8988T (cell line): ENCODE measurements around the gene LYVE1.
"Not testable (repeated sequence)": the region's sequence is repeated elsewhere in the genome, so short reads cannot be mapped to it uniquely, and the experiment has no call there.

Experiments
- DNase-seq: peaks from one replicate; pipeline ENCODE4 v3.0.0; 2011

LYVE1 gene

GRCh38 chr11:10568486-10568941, at the start of gene LYVE1:
LYVE1 (minus strand) TSS chr11:10568665; CDS start chr11:10568532, 133 bp downstream.
- DNase-seq, result no peak

DNA sequence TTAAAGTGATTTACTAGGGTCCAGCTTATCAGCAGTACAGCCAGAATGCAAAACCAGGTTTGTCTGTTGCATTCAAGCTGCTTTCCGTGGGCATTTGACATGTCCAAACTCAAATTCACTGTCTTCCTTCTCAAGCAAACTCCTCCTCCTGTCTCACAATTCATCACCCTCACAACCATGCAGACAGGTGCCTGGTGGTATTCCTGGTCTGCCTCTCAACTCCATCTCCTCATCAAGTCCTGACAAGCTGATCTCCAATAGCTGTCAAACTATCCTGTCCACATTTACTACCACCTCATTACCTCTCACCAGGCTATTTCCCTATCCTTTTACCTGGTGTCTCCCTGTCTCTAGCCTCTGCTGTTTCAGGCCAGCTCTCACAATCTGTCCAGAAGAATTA, 49.1 kb upstream of the LYVE1 start:
- DNase-seq, result no peak

DNA sequence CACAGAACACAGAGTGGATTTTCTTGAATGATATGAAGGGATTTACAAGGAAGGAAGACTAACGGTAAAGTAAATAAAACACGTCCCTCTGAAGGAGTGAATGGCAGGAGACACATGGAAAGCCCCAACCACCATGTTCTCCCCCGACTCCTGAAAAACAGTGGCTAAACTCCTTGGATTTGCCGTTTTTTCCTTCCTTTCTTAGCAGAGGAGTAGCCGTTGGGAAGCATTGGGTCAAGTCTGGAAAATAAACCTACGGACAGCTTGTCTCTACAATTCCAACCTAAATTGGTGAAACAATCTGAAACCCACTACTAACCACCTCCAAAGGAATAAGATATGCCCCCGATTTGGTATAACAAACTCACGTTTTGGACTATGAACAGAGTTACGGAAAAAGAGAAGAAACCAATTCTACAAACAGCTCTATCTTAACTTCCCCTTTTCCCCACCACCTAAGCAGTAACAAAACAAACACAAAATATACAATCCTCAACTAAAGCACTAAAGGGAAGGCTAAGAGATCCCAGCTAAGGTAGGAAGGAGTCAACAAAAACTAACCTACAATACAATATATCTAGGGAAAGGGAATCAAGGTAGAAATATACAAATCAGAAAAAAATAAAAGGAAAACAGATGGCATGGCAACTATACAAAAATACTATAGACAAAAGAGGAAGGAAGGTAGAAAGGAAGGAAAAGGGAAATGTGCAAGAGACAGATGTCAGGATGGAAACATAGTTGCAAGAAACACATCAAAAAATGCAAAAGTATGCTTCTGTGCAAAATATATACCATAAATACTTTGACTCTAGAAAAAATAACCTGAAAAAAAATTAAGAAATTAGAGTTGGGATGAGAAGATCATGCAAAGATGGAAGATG, 43.8 kb upstream of the LYVE1 start:
- DNase-seq, result no peak

DNA sequence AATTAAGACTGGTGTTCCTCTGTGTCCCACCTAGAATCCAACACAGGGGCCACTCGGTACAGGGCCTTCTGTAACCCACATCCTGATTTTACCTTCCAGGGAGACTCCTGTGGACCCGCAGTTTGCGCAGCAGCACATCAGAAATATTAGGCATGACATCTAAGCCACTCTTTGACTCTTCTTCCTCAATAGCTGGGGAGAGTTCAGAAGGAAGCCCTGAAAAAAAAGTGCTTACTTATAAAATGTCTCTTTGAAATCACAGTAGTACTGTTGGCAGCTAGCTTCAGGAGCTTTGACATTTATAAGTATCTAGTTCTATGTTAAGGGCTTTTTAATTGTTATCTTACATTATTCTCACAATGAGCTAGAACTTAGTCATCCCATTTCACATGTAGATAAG, 41.2 kb upstream of the LYVE1 start:
- no peak for DNase-seq

DNA sequence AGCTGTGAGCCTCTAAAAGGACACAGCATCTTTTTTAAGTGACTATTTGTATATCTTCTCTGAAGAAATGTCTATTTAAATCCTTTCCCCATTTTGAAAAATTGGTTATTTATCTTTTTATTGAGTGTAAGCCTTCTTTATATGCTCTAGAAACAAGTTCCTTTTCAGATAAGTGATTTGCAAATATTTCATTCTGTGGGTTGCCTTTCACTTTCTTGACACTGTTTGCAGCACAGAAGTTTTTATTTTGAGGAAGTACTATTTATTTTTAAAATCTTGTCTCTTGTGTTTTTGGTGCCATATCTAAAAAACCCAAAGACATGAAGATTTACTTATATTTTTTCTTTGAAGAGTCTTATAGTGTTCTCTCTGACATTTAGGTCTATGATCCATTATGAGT, 40.1 kb upstream of the LYVE1 start:
- DNase-seq, result no peak

DNA sequence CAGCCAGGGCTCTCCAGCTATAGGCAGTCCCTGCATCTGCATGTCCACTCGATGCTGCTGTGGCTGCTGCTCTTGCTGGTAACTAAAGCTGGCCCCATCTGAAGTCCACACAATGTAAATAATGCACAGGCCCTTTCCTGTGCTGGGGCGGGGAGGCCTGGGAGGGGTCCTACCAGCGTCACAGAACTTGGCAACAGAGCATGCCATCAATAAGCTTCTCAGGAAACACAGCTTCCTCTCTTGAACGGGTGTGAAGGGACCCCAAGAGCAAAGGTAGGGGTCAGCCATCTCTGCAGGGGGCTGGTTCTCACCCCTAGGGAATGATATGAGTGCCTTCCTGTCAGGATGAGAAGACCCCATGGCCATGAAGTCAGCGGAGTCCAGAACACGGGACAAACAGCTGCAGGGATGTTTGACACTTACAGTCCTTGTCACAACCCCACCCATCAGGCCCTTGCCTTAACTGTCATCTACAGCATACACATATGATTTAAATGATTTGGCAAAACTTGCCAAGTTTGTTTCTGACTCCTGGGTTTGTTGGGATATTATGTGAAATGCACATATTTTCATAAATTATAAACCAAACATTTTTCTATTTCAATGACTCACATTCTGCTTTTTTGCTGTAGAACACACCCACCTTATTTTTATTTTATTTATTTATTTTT, 39.1 kb upstream of the LYVE1 start:
- no peak for DNase-seq

- no peak for DNase-seq
Measured at GRCh38 chr11:10606536-10607208, 38.2 kb upstream of the LYVE1 start.

DNA sequence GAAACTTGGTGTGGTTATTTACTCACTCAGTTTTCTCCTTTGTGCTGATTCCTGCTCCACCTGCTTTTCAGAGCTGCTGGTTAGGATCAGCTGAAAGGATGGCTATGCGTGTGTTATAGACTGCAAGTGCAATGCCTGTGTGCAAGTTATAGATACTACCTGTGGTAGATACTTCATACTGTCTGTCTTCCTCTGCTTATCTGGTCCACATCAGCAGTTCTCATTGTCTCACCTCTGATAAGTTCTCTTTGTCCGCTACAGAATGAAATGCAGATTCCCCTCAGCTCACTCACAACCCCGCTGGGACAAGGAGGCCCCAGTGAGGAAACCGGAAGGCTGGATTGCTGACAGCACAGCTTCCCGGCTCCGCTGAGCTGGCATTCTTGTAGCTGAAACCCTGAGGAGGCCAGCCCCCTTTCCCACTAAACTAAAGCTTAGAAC, 37.5 kb upstream of the LYVE1 start:
- no peak for DNase-seq

DNA sequence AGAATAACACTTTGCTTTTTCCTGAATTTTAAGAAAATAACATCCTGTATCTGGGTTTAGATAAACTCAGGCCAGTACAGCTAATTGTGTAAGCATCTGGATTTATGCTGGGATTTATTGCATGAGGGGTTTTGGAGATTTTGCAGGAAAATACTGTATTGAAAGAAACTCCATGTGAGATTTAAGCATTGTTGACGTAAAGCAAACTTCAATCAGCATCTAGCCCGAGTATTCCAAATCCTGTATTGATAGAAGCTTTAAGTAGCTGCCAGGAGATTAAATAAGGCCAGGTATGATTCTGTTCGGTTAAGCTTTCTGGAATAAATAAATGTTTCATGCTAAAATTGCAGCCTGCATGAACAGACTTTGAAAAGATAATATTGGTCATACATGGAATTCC, 36.3 kb upstream of the LYVE1 start:
- no peak for DNase-seq

- DNase-seq, result no peak
Measured at GRCh38 chr11:10604340-10604748, 35.9 kb upstream of the LYVE1 start.

DNA sequence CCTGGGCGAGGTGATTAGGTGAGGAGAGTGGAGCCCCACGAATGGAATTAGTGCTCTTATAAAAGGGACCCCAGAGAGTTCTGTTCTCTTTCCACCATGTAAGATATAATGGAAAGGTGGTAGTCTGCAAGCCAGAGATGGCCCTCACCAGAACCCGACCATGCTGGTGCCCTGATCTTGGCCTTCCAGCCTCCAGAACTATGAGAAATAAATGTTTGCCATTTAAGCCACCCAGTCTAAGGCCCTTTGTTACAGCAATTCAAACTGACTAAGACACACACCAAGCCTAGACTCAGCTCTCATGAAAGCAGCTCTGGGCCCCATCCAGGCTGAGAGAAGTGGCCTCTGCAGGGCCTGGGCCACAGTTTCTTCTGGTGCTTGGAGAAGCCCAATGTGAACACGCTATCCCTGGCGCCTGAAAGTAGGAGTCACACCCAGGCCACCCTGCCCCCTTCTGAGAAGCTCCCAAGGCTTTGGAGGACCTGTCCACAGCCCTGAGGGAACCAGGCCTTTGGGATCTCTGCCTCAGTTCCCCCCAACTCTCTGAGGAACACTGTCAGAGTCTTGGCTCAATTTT, 35.3 kb upstream of the LYVE1 start:
- DNase-seq, result no peak

- DNase-seq, result no peak
Measured at GRCh38 chr11:10602945-10603344, 34.5 kb upstream of the LYVE1 start.

DNA sequence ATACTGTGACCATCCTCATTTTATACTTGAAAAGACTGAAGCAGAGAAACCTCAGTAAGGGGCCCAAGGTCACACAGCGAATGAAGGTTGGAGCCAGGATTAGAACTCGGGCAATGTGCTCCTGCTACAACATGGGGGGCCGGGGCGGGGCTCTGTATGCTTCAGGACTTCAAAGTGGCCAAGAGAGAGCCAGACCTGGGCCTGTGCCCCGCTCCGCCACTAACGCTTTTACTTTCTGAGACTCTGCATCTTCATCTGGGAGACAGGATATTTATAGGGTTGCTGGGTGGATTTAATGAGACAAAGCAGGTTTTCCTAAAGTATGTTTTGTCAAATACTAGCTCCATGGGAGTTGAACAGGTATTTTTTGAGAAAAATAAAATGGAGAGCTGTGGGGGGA, 33.9 kb upstream of the LYVE1 start:
- no peak for DNase-seq

DNA sequence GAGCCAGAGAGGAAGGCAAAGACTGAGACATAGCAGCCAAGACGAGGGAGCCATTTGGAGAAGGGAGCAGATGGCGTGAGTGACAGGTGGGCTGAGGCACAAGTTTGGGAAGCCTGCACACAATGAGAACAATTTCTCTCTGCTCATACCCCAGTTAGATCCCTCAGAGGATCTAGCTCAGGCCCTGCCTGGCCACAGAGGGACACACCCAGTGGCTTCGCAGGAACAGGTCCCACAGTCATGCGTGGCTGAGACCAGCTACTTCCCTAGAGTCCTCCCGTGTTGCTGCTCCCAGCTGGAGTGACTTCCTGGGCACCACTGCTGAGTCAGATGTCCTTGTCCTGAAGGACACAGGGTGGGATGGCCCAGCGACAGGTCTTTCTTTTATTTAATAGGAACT, 33.4 kb upstream of the LYVE1 start:
- DNase-seq, result no peak

DNA sequence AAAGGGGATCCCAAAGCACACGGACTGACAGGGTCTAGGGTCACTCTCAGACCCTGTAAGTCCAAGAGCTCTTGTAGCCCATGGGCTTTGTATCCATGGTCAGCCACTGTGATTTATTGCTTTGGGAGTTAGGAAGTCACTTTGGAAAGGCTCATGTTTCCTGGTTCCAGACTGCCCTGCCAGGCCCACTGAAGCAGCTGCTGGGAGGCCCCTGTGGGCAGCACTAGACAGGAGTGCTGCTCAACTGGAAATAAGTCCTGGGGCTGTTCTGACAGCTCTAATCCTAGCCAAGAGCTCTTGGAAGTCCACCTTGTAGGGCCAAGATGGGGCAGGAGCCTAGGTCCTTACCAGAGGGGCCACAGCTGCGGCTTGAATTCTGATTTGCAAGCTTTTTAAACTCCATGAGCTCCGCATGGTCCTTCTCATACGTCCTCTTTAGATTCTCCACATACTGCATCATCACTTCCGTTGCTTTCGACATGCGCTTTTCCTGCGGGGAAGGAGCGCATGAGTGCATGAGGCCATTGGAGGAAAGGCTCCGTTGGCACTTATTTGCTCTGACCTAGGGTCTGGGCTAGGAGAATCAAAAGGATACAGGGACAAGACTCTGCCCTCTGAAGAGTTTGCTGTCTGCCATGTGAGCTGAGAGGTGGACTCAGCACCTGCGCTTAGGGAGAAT, 32.2 kb upstream of the LYVE1 start:
- DNase-seq, result no peak

- DNase-seq, result no peak
Measured at GRCh38 chr11:10599388-10600175, 31.1 kb upstream of the LYVE1 start.

DNA sequence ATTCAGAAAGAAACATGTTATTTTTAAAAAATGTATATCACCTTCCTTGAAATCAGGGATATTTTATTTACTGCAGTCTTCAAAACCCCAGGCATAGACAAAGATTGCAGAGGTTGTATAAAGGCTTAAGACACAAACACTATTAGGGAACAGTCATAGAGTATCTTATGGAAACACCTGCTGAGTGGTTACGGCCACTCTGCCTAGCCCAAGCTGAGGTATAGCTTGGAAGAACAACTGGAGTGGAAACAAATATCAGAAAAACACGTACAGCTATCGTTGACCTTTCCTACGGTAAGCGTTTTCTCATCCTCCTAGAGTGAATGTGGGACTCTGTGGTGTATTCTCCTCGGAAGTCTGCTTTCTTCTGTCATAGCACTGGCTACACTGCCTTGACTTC, 30.4 kb upstream of the LYVE1 start:
- no peak for DNase-seq

- DNase-seq, result no peak
Measured at GRCh38 chr11:10597877-10598351, 29.4 kb upstream of the LYVE1 start.

- not testable (repeated sequence) for DNase-seq
Measured at GRCh38 chr11:10595840-10596239, 27.4 kb upstream of the LYVE1 start.

DNA sequence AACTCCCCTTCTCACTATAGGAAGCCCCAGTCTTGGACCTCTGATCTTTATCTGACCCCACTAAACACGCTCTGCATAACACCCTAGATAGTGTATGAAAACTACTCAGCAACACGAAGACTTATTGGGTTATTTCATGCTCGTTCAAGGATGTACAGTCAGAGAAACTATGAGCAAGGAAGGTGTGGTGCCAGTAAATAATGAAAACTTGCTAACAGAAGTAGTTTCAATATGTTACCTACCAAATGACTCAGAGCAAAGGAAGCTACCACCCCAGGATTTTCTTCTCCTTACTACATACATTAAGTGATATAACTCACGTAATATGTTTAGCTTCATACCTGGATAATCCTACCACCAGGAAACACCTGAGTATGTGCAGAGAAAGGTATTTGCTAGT, 25.9 kb upstream of the LYVE1 start:
- DNase-seq, result no peak

DNA sequence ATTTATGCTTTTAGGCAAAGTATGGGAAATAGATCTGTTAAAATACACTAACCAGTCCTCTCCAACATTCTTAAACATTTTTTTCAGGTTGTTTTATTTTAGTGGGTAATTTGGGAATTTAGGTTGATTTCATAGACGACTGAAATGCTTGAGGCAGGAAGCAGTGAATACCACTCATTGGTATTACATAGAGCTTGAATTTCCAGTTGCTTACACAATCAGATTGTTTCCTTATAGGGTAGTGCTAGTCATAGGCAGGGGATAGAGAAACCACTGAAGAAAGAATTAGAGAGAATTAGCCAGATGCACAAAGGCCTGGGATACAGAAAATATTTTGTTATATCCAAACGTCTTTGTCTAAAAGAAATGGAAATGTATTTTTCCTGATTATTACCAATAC, 23.9 kb upstream of the LYVE1 start:
- DNase-seq, result no peak

DNA sequence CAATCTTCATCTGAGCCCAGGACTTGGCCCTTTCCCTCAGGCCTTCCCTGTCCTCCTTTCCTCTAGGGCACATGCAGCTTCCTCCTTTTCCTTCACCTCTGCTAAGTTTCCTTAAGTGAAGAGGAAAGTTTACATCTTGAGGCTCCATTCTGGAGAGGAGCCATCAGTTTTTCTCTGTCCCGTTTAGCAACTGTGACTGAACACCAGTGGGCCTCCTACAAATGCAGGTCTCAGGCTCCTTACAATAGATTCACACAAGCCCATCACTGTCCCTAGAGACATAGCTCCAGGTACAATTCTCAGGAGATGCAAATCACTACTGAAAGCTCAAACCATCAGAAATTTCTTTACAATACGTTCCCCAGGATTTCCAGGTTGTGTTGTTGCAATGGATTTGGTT, 23.3 kb upstream of the LYVE1 start:
- no peak for DNase-seq
